KOPT-K1 (cell line): ENCODE results near the gene LAMA5.

Experiments used
- H3K27ac ChIP-seq: fragments of 200-600 bp; sonication (generic); 2 replicates; pipeline ENCODE4 v1.5.1; 2016; ENCODE audit warnings: antibody characterized with exemption, mild to moderate bottlenecking, low read depth, low read length; ENCODE audit not compliant: poor library complexity, severe bottlenecking
- H3K36me3 ChIP-seq: fragments of 200-600 bp; sonication (generic); 2 replicates; pipeline ENCODE4 v1.5.1; 2017; ENCODE audit warnings: antibody characterized with exemption, mild to moderate bottlenecking, low read length, moderate library complexity; ENCODE audit not compliant: insufficient read depth
- H3K9me3 ChIP-seq: fragments of 200-600 bp; sonication (generic); 2 replicates; pipeline ENCODE4 v1.5.1; 2017; ENCODE audit warnings: antibody characterized with exemption, low read length, mild to moderate bottlenecking; ENCODE audit not compliant: insufficient read depth, poor library complexity, severe bottlenecking

The LAMA5 gene

DNA sequence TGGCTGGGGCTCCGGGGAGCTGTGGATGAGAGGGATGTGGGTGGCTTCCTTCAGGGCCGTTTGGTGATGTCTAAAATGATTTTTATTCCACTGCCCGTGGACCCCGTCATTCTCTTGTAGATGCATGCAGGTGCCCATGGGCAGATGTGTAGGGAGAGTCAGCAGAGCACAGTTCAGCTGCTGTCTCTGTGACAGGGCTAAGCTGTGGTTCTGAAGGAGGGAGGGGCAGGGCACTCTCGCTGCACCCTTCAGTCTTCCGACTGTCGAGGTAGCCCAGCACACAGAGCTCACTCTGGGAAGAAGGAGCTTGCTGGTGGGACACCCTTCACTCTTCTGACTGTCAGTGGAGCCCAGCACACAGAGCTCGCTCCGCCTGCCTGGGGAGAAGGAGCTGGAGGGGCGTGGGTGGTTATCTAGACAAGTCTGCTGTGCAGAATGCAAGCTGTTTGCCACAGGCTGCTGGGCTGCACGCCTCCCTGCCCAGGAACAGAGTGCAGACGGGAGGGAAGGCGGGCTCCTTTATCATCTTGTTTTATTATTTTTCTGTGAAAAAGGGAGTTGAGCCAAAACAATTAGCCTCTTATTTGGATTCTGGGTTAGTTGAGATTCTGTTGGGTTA lies 92.7 kb downstream of the LAMA5 start:
- Histone ChIP-seq H3K9me3 (no peaks in the 10 kb centered on the region), H3K36me3 (peaks cover 25% of the 10 kb centered on the region; the same call in 1 of the 2 replicates), H3K27ac (no peak overlapping the region)

DNA sequence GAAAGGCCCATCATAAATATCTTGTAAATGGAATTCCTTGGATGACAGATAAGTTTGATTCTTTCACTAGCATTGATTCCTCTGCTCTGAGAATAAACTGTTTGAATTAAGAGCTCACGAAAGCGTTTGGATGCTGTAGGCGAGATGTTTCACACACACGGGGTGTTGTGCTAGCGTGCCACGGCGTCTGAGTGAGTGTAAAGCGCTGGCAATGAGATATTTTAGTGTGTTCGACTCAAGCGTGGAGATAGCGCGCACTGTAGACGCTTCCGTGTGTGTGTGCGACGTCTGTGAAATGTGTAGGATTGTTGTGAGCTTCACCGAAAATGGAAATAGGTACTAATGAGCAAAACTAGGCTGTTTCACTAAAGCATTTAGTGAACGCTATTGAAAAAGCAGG lies 93.7 kb downstream of the LAMA5 start:
- H3K9me3 ChIP-seq: no peaks in the 10 kb centered on the region
- no peak overlapping the region for H3K27ac ChIP-seq
- peaks cover 21% of the 10 kb centered on the region; the same call in 1 of the 2 replicates for H3K36me3 ChIP-seq

DNA sequence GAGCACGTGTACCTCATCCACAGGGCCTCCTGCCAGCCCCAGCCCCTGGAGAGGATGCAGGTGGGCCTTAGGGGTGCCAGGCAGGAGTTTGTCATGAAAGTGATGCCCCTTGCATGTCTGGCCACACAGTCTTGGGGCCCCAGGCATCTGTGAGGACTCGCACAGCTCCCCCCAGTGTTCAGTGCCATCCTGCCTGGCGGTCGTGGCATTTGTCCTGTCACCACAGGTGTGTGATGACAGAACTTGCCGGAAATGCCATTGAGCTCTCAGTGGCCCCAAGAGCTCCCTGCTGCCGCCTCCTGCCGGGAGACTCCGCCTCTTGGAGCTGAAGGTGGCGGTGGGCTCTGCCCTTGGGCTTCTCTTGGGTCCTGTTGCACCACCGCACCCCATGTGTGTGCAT lies 94.9 kb downstream of the LAMA5 start:
- H3K36me3 ChIP-seq: peaks cover 21% of the 10 kb centered on the region; the same call in 1 of the 2 replicates
- no peaks in the 10 kb centered on the region for H3K9me3 ChIP-seq
- no peak overlapping the region for H3K27ac ChIP-seq

- Histone ChIP-seq H3K27ac (no peak overlapping the region), H3K9me3 (no peaks in the 10 kb centered on the region), H3K36me3 (peaks cover 32% of the 10 kb centered on the region)
These were observed 97.2 kb downstream of the LAMA5 start for GRCh38 chr20:62269871-62270270.

DNA sequence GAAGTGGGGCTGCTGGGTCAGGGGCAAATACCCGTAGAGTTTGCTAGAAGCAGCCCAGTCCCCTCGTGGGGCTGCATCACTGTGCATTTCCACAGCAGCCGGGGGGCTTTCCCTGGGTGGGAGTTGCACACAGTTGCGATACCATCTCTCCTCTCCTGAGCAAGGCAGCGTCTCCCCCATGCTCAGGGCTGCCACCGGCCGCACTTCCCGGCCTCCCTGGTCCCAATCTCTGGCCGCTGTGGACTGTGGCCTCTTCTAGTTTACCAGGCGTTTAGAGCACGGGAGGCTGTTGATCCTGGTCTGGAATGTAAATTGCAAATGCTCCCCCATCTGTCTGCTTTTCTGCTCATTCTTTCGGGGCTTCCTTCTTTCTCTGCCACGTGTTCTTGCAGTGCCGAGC lies 97.7 kb downstream of the LAMA5 start:
- H3K36me3 ChIP-seq: peaks cover 37% of the 10 kb centered on the region
- no peaks in the 10 kb centered on the region for H3K9me3 ChIP-seq
- no peak overlapping the region for H3K27ac ChIP-seq

GRCh38 chr20:62268228-62268900 lies 98.7 kb downstream of the LAMA5 start:
- Histone ChIP-seq H3K9me3 (no peaks in the 10 kb centered on the region), H3K27ac (no peak overlapping the region), H3K36me3 (peaks cover 35% of the 10 kb centered on the region)

- Histone ChIP-seq H3K27ac (no peak overlapping the region), H3K36me3 (peaks cover 28% of the 10 kb centered on the region)
These were observed 99.6 kb downstream of the LAMA5 start for GRCh38 chr20:62267543-62267942.

DNA sequence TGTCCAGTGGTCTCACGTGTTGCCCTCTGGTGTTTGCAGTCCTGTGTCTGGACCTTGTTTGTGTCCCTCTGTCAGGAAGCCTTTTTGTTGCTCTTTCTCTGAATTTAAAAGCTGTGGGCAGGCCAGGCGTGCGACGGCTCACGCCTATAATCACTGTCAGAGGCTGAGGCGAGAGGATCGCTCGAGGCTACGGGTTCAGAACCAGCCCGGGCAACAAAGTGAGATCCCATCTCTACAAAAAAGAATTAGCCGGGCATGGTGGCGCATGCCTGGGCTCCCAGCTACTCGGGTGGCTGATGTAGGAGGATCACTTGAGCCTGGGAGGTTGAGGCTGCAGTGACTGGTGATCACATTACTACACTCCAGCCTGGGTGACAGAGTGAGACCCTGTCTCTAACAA lies 100.3 kb downstream of the LAMA5 start:
- Histone ChIP-seq H3K9me3 (no peaks in the 10 kb centered on the region), H3K36me3 (peaks cover 21% of the 10 kb centered on the region), H3K27ac (no peak overlapping the region)

More at GRCh38 chr20:62267543-62267942, 99.6 kb downstream of the LAMA5 start:
- no peaks in the 10 kb centered on the region for H3K9me3 ChIP-seq

DNA sequence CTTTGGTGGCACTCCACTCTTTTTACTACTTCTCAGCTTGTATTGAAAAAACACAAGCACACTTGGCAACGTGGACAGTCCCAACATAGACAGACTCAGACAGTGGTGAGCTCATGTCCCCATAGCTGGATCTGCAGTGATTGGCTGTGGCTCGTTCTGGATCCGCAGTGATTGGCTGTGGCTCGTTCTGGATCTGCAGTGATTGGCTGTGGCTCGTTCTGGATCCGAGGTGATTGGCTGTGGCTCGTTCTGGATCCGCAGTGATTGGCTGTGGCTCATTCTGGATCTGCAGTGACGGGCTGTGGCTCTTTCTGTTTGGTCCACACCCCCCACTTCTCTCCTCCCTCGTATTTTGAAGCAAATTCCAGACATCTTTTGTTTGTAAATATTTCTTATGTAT lies 100.8 kb downstream of the LAMA5 start:
- peaks cover 21% of the 10 kb centered on the region for H3K36me3 ChIP-seq

GRCh38 chr20:62265365-62265764 lies 101.7 kb downstream of the LAMA5 start:
- H3K36me3 ChIP-seq: peaks cover 26% of the 10 kb centered on the region
- no peaks in the 10 kb centered on the region for H3K9me3 ChIP-seq
- no peak overlapping the region for H3K27ac ChIP-seq

More for the DNA sequence above, 100.8 kb downstream of the LAMA5 start:
- no peak overlapping the region for H3K27ac ChIP-seq
- no peaks in the 10 kb centered on the region for H3K9me3 ChIP-seq

DNA sequence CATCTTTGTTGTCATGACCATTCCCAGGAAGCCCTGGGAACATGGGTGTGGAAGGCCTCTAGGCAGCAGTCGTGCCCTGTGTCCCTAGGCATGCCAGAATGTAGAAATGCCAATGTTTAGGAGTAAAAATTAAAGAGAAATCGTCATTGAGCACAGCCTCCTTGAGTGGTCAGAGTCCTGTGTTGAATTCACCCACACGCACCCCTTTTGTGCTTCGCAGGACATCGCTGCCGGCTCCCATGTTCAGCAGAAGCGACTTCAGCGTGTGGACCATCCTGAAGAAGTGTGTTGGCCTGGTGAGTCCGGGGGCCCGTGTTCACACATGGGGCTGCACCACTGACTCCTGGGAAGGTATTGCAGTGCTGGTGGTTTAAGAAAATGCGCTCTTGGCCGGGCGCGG lies 103.7 kb downstream of the LAMA5 start:
- no peak overlapping the region for H3K27ac ChIP-seq
- no peaks in the 10 kb centered on the region for H3K9me3 ChIP-seq
- H3K36me3 ChIP-seq: peaks cover 29% of the 10 kb centered on the region

DNA sequence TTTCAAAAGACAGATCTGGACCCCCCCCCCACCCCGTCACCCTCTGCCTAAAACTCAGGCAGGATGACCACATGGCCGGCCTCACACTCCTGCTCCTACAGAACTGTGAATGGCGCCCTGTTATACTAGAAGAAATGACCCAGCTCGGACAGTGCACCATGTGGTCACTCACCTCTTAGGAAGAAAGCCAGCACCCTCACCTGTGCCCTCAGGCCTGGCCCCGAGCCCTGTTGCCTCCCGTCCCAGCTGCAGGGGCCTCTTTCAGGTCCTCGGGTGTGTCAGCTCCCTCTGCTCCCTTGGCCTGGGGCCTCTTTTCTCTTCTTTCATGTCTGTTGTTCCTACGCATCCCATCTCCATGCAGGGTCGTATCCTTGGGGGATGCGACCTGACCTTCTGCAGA lies 105.0 kb downstream of the LAMA5 start:
- Histone ChIP-seq H3K27ac (no peak overlapping the region), H3K36me3 (peaks cover 29% of the 10 kb centered on the region), H3K9me3 (no peaks in the 10 kb centered on the region)

DNA sequence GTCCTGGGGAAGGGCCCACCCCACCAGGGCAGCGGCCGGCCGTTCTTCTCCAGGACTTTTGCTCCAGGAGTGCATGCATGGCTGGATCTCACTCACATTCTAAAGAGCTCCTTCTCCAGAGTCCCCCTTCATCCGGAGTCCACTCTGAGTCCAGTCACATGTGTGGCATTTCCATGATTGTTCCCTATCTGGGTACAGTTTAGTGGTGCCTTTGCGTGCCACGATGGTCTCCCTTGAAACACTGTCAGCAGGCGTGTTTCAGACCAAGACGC lies 107.9 kb downstream of the LAMA5 start:
- Histone ChIP-seq H3K9me3 (no peaks in the 10 kb centered on the region), H3K36me3 (peaks cover 11% of the 10 kb centered on the region), H3K27ac (no peak overlapping the region)
